ENCODE results near the gene CEP72. TPM values are rescaled to one million over a fixed set of nuclear protein-coding genes. Genes with fewer than 3 reads are reported as not detected.

The CEP72 gene
- total RNA-seq: 2.0 and 2.2 TPM in 2 replicates

GRCh38 chr5:611731-612486 is at the start of gene CEP72:
Gene CEP72 (plus strand): TSS chr5:612340. CDS start chr5:612362, 22 bp downstream.

GRCh38 chr5:693271-694041 is 81.3 kb downstream of the CEP72 start, which contains the start of gene TPPP:
Gene TPPP (minus strand): TSS chr5:693352. CDS start chr5:678060, 15,292 bp downstream.

Other genes with a start within 250 kb of the CEP72 start
- 37.1 and 37.9 TPM in 2 replicates for gene EXOC3, start 169.2 kb upstream of the CEP72 start, total RNA-seq
- 1.1 and 1.3 TPM in 2 replicates for gene SLC9A3, start 87.9 kb upstream of the CEP72 start, total RNA-seq
- gene TPPP, start 81.0 kb downstream of the CEP72 start, total RNA-seq: under 0.01 TPM in 2 replicates
- under 0.01 and 0.13 TPM in 2 replicates for gene ZDHHC11B, start 172.4 kb downstream of the CEP72 start, total RNA-seq
- 1.0 and 1.4 TPM in 2 replicates for gene ZDHHC11, start 238.6 kb downstream of the CEP72 start, total RNA-seq

All from articular chondrocyte of knee joint (primary cell).